ENCODE results near the gene NRDC.

- TF ChIP-seq SMARCA5 (IDR thresholded peaks at IDR 0.05): no peak
- TF ChIP-seq POLR2A (IDR thresholded peaks at IDR 0.05; ENCODE audit: low read depth, low read length): no peak
- TF ChIP-seq EP300 (IDR thresholded peaks at IDR 0.05; ENCODE audit: borderline replicate concordance in 1 of 2, control insufficient read depth in 1 of 2, low read depth in 2 of 2, low read length in 2 of 2): peak; percentile 46 to 67; a peak in 1 of 4 replicates
- TF ChIP-seq ETV6 (conservative IDR thresholded peaks at IDR 0.05 in 1 of 2, IDR thresholded peaks at IDR 0.05 in 1 of 2; ENCODE audit: borderline replicate concordance in 1 of 2, low read depth in 1 of 2): peak in 1 of 2 experiments; percentile 51; a peak in 1 of 4 replicates
- no peak for TF ChIP-seq IRF4 (IDR thresholded peaks at IDR 0.05; ENCODE audit: low read depth, low read length)
- TF ChIP-seq USF1 (IDR thresholded peaks at IDR 0.05; ENCODE audit: borderline replicate concordance, extremely low read length, insufficient read depth, low read depth, low read length): no peak
- no peak for TF ChIP-seq SMC3 (IDR thresholded peaks at IDR 0.05; ENCODE audit: borderline replicate concordance, low read length)
- TF ChIP-seq CTCF (IDR thresholded peaks at IDR 0.05 in 2 of 3, conservative IDR thresholded peaks at IDR 0.05 in 1 of 3; ENCODE audit: control insufficient read depth in 2 of 3, extremely low read depth in 1 of 3, insufficient read depth in 1 of 3, low read depth in 3 of 3, low read length in 3 of 3): no peak
- no peak for TF ChIP-seq ESRRA (IDR thresholded peaks at IDR 0.05; ENCODE audit: low read length)
- no peak for TF ChIP-seq TARDBP (IDR thresholded peaks at IDR 0.05; ENCODE audit: borderline replicate concordance)
- no peak for TF ChIP-seq MYC (IDR thresholded peaks at IDR 0.05; ENCODE audit: insufficient read depth, insufficient read length, insufficient replicate concordance, low read length, severe bottlenecking)
- TF ChIP-seq POLR2AphosphoS5 (IDR thresholded peaks at IDR 0.05; ENCODE audit: low read length): no peak
- TF ChIP-seq NBN (IDR thresholded peaks at IDR 0.05): no peak
These were observed 15.1 kb downstream of the NRDC start for GRCh38 chr1:51863384-51863783.

Data from GM12878 (cell line).